MCF 10A (cell line): Measurements from ENCODE around the gene TIFAB. TPM values are rescaled to one million over a fixed set of nuclear protein-coding genes. Genes with fewer than 3 reads are reported as not detected.

ENCODE experiments used
- BruUV-seq: library from RNA; stranded (reverse); fragments of 400-500 nt; replicated peaks from 2 replicates; lab custom pipeline; 2021; lab: Mats Ljungman, UMichigan
- CTCF ChIA-PET: fragments of 300-600 bp; sonication (Branson Sonifier 250); formaldehyde crosslinking; extraction: SDS; loops from one replicate; lab custom pipeline; 2021; ENCODE audit warnings: antibody characterized with exemption, inconsistent platforms; lab: Yijun Ruan, JAX
- POLR2A ChIA-PET: fragments of 300-600, 350-650 bp; sonication (Branson Sonifier 250); formaldehyde crosslinking; extraction: SDS; loops from one replicate; lab custom pipeline; 2020; ENCODE audit warnings: antibody characterized with exemption, inconsistent platforms; lab: Yijun Ruan, JAX
- DNase-seq: peaks from one replicate; pipeline ENCODE4 v3.0.0-alpha.2; 2018; ENCODE audit not compliant: unreplicated experiment
- H3K27ac Mint-ChIP-seq: one replicate; pipeline ENCODE4 v1.8.0; 2022; ENCODE audit warnings: mild to moderate bottlenecking, low read depth, mixed read lengths; ENCODE audit not compliant: unreplicated experiment
- H3K27me3 Mint-ChIP-seq: one replicate; pipeline ENCODE4 v1.8.0; 2022; ENCODE audit warnings: mixed read lengths; ENCODE audit not compliant: insufficient read depth, unreplicated experiment
- H3K36me3 Mint-ChIP-seq: one replicate; pipeline ENCODE4 v1.8.0; 2022; ENCODE audit warnings: mild to moderate bottlenecking, moderate library complexity, mixed read lengths; ENCODE audit not compliant: insufficient read depth, unreplicated experiment
- H3K4me1 Mint-ChIP-seq: one replicate; pipeline ENCODE4 v1.8.0; 2022; ENCODE audit warnings: mixed read lengths; ENCODE audit not compliant: insufficient read depth, unreplicated experiment
- H3K4me3 Mint-ChIP-seq: one replicate; pipeline ENCODE4 v1.8.0; 2022; ENCODE audit warnings: mild to moderate bottlenecking, moderate library complexity, mixed read lengths; ENCODE audit not compliant: unreplicated experiment
- H3K9me3 Mint-ChIP-seq: one replicate; pipeline ENCODE4 v1.8.0; 2022; ENCODE audit warnings: mixed read lengths; ENCODE audit not compliant: unreplicated experiment
- CTCF ChIP-seq: fragments of 200-600 bp; IDR thresholded peaks from one replicate; pipeline ENCODE4 v1.8.0; 2022; ENCODE audit warnings: antibody characterized with exemption, mild to moderate bottlenecking; ENCODE audit not compliant: unreplicated experiment
- intact Hi-C: fragments of 100-400 bp; cut with micrococcal nuclease; formaldehyde crosslinking; loops from 2 replicates; pipeline ENCODE4 v1.14.1; 2022
- total RNA-seq: library from RNA; stranded (reverse); gene quantifications from 2 replicates; pipeline ENCODE4 v1.2.3, GENCODE V29; 2022

TIFAB gene
- total RNA-seq, 1 experiment from 2014 or later, result not detected

- Mint-ChIP-seq H3K27me3 (peaks cover 13% of the 10 kb centered on the region), H3K4me1 (peaks cover 21% of the 10 kb centered on the region), H3K27ac (no peak overlapping the region), H3K9me3 (no peaks in the 10 kb centered on the region), H3K36me3 (no peaks in the 10 kb centered on the region), H3K4me3 (no peak overlapping the region)
- intact Hi-C loops, result no loop called here
- POLR2A ChIA-PET, result interaction anchor here (0.7 kb wide), 1 partner anchor 99 kb away, joined by 3 read pairs; no protein-coding TSS in a partner anchor
- BruUV-seq, result no TSS peak
- CTCF ChIA-PET, result interaction anchor here (0.9 to 29.6 kb wide), 8 partner anchors 9 to 275 kb away, joined by 4 to 2166 read pairs (median 5); partner anchors contain the start of gene DCANP1
- no peak for TF ChIP-seq CTCF
- DNase-seq, result no peak
Measured at GRCh38 chr5:135454946-135455345, 2.8 kb upstream of the TIFAB start.

GRCh38 chr5:135453613-135454012 lies 1.5 kb upstream of the TIFAB start:
- no peaks in the 10 kb centered on the region for H3K9me3 Mint-ChIP-seq
- H3K27me3 Mint-ChIP-seq, result peaks cover 13% of the 10 kb centered on the region
- CTCF ChIA-PET, result interaction anchor here (0.6 to 29.6 kb wide), 2 partner anchors 13 to 106 kb away, joined by 4 to 2166 read pairs; no protein-coding TSS in a partner anchor
- H3K36me3 Mint-ChIP-seq, result no peaks in the 10 kb centered on the region
- POLR2A ChIA-PET, result interaction anchor here (0.6 kb wide), 1 partner anchor 1539 kb away, joined by 3 read pairs; no protein-coding TSS in a partner anchor
- TF ChIP-seq CTCF, result no peak
- intact Hi-C loops, result no loop called here
- H3K4me1 Mint-ChIP-seq, result peaks cover 16% of the 10 kb centered on the region
- no TSS peak for BruUV-seq
- H3K4me3 Mint-ChIP-seq, result no peak overlapping the region
- no peak for DNase-seq
- no peak overlapping the region for H3K27ac Mint-ChIP-seq

- no TSS peak for BruUV-seq
- POLR2A ChIA-PET, result no interaction called here
- DNase-seq, result no peak
- no peak for TF ChIP-seq CTCF
- Mint-ChIP-seq H3K4me3 (no peak overlapping the region), H3K9me3 (no peaks in the 10 kb centered on the region), H3K27ac (no peak overlapping the region), H3K4me1 (peaks cover 17% of the 10 kb centered on the region), H3K36me3 (no peaks in the 10 kb centered on the region), H3K27me3 (peaks cover 13% of the 10 kb centered on the region)
- intact Hi-C loops, result no loop called here
- CTCF ChIA-PET, result interaction anchor here (1.0 to 29.6 kb wide), 5 partner anchors 11 to 116 kb away, joined by 3 to 2166 read pairs (median 7); no protein-coding TSS in a partner anchor
Measured at GRCh38 chr5:135451581-135452320, 400 bp downstream of the TIFAB start.

GRCh38 chr5:135450952-135451351 lies 1.2 kb downstream of the TIFAB start:
- CTCF ChIA-PET, result interaction anchor here (1.3 to 5.6 kb wide), 3 partner anchors 13 to 115 kb away, joined by 3 to 64 read pairs (median 21); no protein-coding TSS in a partner anchor
- no peak overlapping the region for H3K4me3 Mint-ChIP-seq
- peaks cover 13% of the 10 kb centered on the region for H3K27me3 Mint-ChIP-seq

More at GRCh38 chr5:135450952-135451351, 1.2 kb downstream of the TIFAB start:
- BruUV-seq, result no TSS peak
- POLR2A ChIA-PET, result no interaction called here
- intact Hi-C loops, result no loop called here
- TF ChIP-seq CTCF, result no peak
- no peak for DNase-seq
- H3K4me1 Mint-ChIP-seq, result peaks cover 9% of the 10 kb centered on the region
- H3K36me3 Mint-ChIP-seq, result no peaks in the 10 kb centered on the region
- H3K27ac Mint-ChIP-seq, result no peak overlapping the region
- no peaks in the 10 kb centered on the region for H3K9me3 Mint-ChIP-seq
